Brain pericyte (primary cell): ENCODE results near the gene SYNE1.
"Not testable (repeated sequence)": the region's sequence is repeated elsewhere in the genome, so short reads cannot be mapped to it uniquely, and the experiment has no call there.

ENCODE experiments used
- DNase-seq: peaks from one replicate; pipeline ENCODE4 v3.0.0-alpha.2; 2012; ENCODE audit warnings: low read depth, low spot score

The SYNE1 gene

DNA sequence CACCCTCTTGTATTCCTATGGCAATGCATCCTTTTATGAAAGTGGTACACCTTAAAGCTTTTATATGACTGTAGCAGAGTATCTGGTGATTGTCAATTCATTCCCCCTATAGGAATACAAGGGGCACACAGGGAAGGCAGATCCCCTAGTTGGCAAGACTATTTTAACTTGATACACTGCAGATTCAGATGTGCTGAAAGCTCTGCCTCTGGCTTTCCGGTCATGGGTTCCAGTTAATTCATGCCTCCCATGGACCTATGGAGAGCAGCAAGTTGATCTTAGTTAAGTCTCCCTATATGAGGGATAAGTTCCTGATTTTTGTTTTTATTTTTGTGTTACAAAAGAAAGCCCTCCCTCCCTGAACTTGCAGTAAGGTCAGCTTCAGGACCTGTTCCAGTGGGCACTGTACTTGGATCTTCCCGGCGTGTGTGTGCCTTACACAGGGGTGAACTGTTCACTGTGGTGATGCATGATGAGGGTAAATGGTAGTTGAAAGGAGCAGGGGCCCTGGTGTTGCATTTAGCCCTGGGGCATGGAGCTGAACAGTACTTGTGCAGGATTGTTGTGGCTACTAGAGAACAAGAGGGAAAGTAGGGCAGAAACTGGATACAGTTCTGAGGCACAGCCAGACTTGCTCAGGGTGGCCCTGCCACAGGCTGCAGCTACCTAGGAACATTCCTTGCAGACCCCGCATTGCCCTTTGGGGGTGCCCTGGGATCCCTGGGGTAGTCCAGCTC lies 537.5 kb downstream of the SYNE1 start:
- DNase-seq = no peak

DNA sequence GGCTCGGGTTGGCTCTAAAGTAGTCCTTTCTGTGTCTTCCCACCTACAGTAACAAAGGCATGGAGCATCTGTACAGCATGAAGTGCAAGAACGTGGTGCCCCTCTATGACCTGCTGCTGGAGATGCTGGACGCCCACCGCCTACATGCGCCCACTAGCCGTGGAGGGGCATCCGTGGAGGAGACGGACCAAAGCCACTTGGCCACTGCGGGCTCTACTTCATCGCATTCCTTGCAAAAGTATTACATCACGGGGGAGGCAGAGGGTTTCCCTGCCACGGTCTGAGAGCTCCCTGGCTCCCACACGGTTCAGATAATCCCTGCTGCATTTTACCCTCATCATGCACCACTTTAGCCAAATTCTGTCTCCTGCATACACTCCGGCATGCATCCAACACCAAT lies 538.5 kb downstream of the SYNE1 start:
- DNase-seq = no peak

DNA sequence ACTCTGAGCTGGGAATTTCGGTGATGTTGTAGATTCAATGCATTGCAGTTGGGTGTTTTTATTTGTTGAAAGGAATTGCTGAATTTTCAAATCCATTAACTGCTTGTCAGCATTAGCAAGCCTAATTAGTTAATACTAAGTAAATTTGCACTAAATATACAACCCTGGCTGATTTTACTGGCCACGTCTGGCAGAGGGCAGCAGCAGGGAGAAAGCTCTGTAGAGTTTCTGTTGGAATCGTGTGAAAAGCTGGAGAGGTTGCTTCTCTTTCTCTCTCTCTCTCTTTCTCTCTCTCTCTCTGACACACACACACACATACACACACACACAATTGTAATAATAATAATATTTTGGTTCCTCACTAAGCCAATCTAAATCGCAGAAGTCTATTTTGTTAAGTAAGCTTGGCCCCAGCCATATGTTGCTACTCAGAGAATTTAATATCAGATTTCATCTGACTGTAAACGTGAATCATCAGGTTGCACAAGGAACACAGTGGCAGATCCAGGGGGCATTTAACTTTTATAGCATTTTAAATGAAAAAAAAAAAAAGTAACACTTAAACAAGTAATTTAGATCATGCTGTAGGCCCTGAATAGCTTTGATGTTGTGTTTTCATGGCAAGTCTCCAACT lies 540.2 kb downstream of the SYNE1 start:
- peak; percentile 90 for DNase-seq

DNA sequence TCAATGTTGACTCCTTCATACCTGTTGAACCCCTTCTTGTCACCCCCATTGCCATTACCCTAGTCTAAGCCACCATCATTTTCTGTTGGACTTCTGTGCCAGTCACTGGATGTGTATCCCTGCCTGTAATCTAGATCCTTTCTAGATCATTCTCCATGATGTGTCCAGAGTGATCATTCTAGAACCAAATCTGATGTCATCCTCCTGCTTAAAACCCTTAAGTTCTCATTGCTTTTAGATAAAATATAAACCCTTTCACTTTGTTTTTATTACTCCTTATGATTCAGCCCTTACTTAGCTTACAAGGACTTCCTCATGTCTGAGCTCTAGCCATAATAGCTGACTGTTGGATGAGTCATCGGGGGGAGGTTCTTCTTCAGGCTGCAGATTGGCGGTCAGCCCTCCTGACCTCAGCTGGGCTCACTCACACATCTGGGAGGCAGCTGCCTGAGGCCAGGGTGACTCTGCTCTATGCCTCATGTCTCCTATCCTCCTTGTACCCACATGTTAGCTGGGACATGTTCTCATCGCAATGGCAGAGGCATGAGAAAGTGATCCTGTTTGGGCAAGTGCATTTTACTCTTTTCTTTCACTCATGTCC lies 542.1 kb downstream of the SYNE1 start:
- DNase-seq = peak; percentile 94

DNA sequence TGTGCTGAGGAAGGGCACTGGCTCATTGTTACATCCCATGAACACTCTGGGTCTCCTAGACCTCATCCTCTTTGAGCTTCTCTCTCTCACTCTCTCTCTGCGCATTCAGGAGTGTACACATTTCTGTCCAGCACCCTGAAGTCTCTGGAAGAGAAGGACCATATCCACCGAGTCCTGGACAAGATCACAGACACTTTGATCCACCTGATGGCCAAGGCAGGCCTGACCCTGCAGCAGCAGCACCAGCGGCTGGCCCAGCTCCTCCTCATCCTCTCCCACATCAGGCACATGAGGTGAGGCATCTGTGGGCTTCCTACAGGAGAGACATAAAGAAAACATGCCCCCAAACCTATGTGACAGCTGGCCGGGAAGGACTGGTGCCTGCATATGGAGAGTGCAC lies 542.9 kb downstream of the SYNE1 start:
- DNase-seq = no peak

DNA sequence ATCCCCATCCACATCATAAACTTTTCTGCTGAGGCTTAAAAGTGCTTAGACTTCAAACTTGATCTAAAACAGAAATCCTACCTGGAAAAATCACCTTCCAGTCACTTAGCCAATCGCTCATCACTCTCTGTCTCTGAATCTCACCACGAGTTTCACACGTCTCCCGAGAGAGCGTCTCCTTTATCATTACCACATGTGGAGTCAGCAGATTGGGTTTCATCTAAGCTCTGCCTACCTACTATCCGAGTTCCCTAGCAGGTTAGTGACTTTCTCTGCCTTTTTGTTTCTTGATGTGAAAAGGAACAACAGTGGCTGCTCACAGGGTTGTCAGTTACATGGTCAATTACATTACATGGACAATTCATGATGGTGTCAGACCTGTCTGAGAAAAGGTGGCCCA lies 543.5 kb downstream of the SYNE1 start:
- DNase-seq = no peak

DNA sequence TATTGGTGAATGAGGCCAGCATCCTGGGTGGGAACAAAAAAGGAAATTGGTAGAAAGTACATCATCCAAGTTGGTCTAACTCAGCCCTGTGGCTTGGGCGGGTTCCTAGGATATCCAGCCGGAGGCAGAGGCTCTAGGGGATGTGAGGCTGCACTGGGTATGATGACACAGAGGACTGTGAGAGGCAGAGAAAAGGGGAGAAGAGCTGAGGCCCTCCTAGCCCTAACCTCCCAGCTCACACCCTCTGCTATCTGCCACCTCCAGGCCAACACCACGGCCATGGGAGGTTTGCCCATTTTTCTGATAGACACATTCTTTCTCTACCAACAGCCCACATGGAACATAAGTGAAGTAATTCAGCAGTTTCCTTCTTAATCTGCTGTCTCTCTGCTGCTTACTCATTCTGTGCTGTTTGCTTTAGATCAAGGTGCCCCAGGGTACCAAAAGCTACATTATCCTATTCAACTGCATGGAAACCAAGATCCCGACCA lies 545.3 kb downstream of the SYNE1 start:
- DNase-seq = no peak

DNA sequence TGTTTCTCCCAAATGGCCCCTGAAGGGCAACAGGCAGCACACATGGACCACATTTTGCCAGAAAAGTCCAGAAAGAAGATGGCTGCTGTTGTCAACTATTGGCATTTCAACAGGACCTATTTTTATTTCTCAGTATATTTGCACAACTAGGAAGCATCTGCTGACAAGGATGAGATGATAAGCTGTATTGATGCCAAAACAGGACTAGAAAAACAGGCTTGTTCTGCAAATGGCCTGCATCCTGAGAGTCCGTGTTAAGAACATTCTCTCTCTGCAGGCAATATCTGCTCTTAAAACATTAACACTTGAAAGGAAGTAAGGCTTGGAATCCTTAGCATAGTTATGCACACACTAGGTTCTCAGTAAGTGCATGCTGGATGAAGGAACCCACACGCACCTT lies 546.0 kb downstream of the SYNE1 start:
- no peak for DNase-seq

DNA sequence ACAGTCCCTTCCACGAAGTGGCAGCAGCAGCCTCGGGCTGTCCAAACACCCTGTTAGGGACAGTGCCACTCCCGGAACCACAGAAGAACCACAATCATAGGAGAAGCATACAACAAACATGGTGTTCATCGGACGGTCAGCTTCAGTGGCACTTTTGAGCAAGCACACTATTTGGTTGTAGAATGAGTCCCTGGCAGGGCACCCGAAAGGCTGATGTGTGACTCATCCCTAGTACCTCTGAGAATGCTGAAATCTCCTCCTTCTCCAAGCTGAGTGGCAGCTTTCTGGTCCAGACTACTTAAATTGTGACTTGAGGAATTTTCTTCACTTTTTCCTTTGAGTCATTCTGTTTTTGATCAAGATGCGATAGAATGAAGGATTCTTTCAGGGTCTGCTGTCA lies 547.2 kb downstream of the SYNE1 start:
- no peak for DNase-seq

DNA sequence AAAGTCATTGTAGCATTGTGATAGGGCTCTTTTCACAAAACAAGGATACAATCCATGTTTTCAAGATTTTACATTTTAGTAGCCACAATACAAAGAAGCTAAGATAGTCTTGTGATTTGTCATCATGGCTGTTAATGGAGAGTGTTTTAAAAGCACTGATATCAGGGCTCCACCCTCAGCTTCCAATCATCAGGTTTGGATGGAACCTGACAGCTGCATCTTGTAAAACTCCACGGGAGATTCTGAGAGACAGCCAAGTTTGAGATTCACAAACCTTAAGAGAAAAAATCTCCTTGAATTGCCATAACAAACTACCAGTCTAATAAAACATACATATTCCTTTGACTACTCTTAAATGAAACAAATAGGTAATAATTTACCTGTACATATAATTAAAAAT lies 549.5 kb downstream of the SYNE1 start:
- no peak for DNase-seq

DNA sequence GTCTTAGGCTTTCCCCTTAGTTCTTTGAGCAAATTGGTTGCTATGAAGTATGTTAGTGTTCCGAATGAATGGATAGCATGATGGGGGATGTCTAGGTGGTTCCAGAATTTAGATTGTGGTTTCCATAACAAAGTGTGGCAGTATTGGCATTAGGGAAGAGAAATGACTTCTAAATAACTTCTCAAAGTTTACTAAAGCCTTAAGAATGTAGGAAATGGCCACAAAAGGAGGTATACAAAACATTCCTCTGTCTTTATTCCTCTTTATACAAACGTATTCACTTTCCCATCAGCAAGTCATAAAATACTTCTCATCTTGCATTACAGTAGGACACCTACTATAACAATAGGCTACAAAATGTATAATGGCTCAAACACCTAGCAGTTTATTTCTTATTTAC lies 550.1 kb downstream of the SYNE1 start:
- no peak for DNase-seq

DNA sequence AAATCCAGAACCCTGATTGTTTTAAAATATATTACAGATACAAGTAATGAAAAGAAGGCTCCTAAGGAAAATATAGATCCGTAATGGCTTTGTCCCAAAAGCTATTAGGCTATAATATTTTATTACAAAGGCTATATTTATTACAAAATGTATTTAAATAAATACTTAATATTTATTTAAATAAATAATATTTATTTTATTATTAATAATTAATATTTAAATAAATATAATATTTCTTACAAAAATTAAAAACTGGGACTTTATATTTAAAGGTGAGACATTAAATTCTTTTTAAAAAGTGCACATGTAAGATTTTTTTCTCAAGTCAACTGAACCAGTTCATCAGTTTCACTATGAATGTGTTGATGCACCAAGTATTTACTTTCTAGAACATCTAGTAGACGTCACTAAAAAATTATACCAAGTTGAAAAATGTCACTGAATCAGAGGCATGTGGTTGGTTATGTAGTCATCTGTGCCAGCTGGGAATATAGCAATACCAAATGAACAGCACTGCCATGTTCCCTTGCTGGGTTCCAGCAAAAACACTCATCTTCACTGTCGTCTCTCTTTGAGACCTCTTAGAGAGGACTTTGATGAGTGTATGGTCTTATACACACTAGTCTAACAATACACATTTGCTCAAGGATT lies 550.8 kb downstream of the SYNE1 start:
- no peak for DNase-seq

DNA sequence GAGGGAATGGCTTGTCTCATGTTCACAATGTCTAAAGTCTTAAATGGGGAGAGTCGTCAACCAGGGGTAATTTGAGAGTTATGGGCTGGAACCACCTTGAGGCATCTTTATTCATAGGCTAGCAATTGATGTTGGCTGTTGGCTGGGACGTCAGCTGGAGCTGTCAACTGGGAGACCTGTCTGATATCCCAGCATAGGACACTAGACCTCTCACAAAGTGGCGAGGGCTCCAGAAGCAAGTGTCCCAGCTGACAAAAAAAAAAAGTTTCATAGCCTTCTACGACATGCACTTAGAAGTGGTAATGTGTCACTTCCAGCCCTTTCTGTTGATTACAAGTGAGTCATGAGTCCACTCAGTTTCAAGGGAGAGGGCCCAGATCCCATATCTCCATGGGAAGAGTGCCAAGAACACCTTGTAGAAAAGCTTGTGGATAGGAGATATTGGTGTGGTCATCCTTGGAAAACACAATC lies 551.7 kb downstream of the SYNE1 start:
- DNase-seq = no peak

DNA sequence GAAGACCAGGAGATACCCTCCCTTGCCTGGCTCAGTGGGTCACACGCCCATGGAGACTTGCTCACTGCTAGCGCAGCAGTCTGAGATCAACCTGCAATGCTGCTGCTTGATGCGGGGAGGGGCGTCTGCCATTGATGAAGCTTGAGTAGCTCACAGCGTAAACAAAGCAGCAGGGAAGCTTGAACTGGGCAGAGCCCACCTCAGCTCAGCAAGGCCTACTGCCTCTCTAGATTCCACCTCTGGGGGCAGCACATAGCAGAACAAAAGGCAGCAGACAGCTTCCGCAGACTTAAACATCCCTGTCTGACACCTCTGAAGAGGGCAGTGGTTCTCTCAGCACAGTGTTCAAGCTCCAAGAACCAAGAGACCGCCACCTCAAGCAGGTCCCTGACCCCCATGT lies 558.4 kb downstream of the SYNE1 start:
- no peak for DNase-seq

DNA sequence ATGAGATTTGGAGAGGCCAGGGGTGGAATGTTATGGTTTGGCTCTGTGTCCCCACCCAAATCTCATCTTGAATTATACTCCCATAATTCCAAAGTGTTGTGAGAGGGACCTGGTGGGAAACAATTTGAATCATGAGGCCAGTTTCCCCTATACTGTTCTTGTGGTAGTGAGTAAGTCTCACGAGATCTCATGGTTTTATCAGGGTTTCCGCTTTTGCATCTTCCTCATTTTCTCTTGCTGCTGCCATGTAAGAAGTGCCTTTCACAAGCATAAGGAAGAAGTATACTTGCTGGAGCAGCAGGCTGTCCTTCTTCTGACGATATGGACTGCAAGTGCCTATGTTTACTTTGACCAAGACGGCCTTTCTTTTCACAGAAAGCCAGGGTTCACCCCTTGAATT lies 559.2 kb downstream of the SYNE1 start:
- no peak for DNase-seq

DNA sequence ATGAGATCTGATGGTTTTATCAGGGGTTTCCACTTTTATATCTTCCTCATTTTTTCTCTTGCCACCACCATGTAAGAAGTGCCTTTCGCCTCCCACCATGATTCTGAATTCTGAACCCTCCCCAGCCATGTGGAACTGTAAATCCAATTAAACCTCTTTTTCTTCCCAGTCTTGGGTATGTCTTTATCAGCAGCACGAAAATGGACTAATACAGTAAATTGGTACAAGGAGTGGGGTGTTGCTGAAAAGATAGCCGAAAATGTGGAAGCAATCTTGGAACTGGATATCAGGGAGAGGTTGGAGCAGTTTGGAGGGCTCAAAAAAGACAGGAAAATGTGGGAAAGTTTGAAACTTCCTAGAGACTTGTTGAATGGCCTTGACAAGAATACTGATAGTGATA lies 560.9 kb downstream of the SYNE1 start:
- DNase-seq = not testable (repeated sequence)

DNA sequence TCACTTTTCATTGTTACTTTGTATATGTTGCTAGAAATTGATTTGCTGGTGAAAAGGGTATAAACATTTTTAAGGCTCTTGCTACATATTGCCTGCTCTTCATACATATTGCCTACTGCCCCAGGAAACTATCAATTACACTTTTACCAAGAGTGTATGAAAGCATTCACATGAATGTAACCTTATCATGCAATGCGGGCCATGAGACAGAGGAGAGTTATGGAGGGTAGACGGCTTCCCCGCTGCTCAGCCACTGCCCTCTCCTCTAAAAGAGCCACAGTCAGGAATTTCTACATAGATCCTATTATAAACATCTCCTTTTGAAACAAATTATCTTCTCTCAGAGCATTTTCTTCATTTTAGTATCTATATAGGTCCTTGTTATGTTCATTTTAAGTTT lies 565.3 kb downstream of the SYNE1 start:
- DNase-seq = no peak
